SK-N-SH (cell line): ENCODE results near the gene CTPS1.

ENCODE experiments used
- CHD2 ChIP-seq: fragments of 150-350 bp; IDR thresholded peaks from 2 replicates; pipeline ENCODE4 v1.6.1; 2018; ENCODE audit warnings: low read length; ENCODE audit not compliant: partially characterized antibody
- ELF1 ChIP-seq: IDR thresholded peaks from 2 replicates; pipeline ENCODE4 v1.4.0; 2012
- GATA2 ChIP-seq: sonication (generic); formaldehyde crosslinking; IDR thresholded peaks from 2 replicates; pipeline ENCODE4 v1.5.0; 2020; ENCODE audit warnings: mild to moderate bottlenecking, missing genetic modification reagents
- POLR2AphosphoS5 ChIP-seq: IDR thresholded peaks from 2 replicates; pipeline ENCODE4 v1.6.1; 2012; ENCODE audit warnings: low read depth, low read length
- RAD21 ChIP-seq: IDR thresholded peaks from 2 replicates; pipeline ENCODE4 v1.6.1; 2012; ENCODE audit warnings: mild to moderate bottlenecking, low read length
- RFX5 ChIP-seq: IDR thresholded peaks from 2 replicates; pipeline ENCODE4 v1.6.1; 2012; ENCODE audit warnings: mild to moderate bottlenecking, improper control_type of control experiment, low read length
- YY1 ChIP-seq: IDR thresholded peaks from 2 replicates; pipeline ENCODE4 v1.4.0; 2012; ENCODE audit warnings: low read depth, mild to moderate bottlenecking
- TF ChIP-seq, protein P1 (sequence below): fragments of 200-600 bp; sonication (generic); IDR thresholded peaks from 2 replicates; pipeline ENCODE4 v1.6.1; 2017; ENCODE audit warnings: antibody characterized with exemption, mild to moderate bottlenecking, moderate library complexity
- TF ChIP-seq, protein P2 (sequence below): IDR thresholded peaks from 2 replicates; pipeline ENCODE4 v1.4.0; 2012; ENCODE audit warnings: low read depth, borderline replicate concordance
- TF ChIP-seq, protein P3 (sequence below): IDR thresholded peaks from 2 replicates; pipeline ENCODE4 v1.6.1; 2012; ENCODE audit warnings: mild to moderate bottlenecking, low read depth, low read length, moderate library complexity

DNA sequence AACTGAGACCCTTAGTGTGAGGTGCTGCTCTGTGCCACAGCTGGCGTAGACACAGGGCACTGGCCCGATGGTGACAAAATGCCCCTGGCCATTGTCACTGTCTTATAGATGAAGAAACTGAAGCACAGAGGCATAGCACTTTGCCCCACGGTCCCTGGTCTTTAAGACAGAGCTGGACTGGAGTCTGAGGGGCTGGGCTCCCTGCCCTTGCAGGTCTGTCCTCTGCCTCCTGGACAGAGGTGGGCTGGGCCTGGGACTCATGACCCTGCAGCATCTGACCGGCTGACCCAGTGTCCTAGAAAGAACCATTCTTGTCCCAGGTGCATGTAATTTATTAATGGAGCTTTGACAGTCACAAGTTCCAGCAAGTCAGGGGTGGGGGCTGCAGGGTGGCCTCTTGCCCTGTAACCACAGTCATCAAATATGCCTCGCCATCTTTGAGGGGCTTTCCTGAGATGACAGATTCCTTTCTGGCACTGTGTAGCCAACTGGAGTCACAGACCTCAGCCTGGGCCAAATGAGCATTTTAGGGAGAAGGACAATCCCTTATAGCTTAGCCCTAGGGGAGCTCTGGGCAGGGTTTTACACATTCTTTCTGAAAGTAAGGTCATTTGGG lies 35.9 kb downstream of the CTPS1 start:
- TF ChIP-seq, protein P1, sequence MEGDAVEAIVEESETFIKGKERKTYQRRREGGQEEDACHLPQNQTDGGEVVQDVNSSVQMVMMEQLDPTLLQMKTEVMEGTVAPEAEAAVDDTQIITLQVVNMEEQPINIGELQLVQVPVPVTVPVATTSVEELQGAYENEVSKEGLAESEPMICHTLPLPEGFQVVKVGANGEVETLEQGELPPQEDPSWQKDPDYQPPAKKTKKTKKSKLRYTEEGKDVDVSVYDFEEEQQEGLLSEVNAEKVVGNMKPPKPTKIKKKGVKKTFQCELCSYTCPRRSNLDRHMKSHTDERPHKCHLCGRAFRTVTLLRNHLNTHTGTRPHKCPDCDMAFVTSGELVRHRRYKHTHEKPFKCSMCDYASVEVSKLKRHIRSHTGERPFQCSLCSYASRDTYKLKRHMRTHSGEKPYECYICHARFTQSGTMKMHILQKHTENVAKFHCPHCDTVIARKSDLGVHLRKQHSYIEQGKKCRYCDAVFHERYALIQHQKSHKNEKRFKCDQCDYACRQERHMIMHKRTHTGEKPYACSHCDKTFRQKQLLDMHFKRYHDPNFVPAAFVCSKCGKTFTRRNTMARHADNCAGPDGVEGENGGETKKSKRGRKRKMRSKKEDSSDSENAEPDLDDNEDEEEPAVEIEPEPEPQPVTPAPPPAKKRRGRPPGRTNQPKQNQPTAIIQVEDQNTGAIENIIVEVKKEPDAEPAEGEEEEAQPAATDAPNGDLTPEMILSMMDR = no peak
- no peak for TF ChIP-seq POLR2AphosphoS5
- no peak for TF ChIP-seq GATA2 (CRISPR knock-in tag)
- TF ChIP-seq ELF1 = no peak
- no peak for TF ChIP-seq CHD2
- TF ChIP-seq YY1 = no peak
- TF ChIP-seq, protein P2, sequence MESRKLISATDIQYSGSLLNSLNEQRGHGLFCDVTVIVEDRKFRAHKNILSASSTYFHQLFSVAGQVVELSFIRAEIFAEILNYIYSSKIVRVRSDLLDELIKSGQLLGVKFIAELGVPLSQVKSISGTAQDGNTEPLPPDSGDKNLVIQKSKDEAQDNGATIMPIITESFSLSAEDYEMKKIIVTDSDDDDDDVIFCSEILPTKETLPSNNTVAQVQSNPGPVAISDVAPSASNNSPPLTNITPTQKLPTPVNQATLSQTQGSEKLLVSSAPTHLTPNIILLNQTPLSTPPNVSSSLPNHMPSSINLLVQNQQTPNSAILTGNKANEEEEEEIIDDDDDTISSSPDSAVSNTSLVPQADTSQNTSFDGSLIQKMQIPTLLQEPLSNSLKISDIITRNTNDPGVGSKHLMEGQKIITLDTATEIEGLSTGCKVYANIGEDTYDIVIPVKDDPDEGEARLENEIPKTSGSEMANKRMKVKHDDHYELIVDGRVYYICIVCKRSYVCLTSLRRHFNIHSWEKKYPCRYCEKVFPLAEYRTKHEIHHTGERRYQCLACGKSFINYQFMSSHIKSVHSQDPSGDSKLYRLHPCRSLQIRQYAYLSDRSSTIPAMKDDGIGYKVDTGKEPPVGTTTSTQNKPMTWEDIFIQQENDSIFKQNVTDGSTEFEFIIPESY = no peak
- no peak for TF ChIP-seq RAD21
- no peak for TF ChIP-seq RFX5
- TF ChIP-seq, protein P3, sequence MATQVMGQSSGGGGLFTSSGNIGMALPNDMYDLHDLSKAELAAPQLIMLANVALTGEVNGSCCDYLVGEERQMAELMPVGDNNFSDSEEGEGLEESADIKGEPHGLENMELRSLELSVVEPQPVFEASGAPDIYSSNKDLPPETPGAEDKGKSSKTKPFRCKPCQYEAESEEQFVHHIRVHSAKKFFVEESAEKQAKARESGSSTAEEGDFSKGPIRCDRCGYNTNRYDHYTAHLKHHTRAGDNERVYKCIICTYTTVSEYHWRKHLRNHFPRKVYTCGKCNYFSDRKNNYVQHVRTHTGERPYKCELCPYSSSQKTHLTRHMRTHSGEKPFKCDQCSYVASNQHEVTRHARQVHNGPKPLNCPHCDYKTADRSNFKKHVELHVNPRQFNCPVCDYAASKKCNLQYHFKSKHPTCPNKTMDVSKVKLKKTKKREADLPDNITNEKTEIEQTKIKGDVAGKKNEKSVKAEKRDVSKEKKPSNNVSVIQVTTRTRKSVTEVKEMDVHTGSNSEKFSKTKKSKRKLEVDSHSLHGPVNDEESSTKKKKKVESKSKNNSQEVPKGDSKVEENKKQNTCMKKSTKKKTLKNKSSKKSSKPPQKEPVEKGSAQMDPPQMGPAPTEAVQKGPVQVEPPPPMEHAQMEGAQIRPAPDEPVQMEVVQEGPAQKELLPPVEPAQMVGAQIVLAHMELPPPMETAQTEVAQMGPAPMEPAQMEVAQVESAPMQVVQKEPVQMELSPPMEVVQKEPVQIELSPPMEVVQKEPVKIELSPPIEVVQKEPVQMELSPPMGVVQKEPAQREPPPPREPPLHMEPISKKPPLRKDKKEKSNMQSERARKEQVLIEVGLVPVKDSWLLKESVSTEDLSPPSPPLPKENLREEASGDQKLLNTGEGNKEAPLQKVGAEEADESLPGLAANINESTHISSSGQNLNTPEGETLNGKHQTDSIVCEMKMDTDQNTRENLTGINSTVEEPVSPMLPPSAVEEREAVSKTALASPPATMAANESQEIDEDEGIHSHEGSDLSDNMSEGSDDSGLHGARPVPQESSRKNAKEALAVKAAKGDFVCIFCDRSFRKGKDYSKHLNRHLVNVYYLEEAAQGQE = no peak
